ENCODE measurements around the gene MALT1.

DNA sequence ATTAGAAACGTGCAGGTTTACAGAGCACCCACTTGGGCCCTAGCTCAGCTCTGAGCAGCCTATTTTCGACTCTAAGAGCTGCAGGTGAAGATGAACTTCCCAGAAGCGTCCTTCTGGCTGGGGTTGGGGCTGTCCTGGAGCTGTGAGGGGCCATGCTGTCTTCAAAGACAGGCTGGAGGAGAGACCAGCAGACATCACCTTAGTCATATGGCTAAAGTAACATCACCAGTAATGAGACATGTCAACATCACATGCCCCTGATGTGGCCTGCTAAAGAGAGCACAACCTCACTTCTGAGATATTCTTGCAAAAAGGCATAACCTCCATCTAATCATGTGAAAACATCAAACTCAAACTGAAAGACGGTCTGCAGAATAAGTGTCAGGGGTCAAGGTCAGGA is 106.2 kb downstream of the MALT1 start:
- TF ChIP-seq, protein P1, sequence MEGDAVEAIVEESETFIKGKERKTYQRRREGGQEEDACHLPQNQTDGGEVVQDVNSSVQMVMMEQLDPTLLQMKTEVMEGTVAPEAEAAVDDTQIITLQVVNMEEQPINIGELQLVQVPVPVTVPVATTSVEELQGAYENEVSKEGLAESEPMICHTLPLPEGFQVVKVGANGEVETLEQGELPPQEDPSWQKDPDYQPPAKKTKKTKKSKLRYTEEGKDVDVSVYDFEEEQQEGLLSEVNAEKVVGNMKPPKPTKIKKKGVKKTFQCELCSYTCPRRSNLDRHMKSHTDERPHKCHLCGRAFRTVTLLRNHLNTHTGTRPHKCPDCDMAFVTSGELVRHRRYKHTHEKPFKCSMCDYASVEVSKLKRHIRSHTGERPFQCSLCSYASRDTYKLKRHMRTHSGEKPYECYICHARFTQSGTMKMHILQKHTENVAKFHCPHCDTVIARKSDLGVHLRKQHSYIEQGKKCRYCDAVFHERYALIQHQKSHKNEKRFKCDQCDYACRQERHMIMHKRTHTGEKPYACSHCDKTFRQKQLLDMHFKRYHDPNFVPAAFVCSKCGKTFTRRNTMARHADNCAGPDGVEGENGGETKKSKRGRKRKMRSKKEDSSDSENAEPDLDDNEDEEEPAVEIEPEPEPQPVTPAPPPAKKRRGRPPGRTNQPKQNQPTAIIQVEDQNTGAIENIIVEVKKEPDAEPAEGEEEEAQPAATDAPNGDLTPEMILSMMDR (IDR thresholded peaks at IDR 0.05): no peak
- no peak for TF ChIP-seq POLR2A (IDR thresholded peaks at IDR 0.05)
